Ascending aorta (tissue), 2 donors: ENCODE results near the gene CASQ2. TPM values are rescaled to one million over a fixed set of nuclear protein-coding genes. Genes with fewer than 3 reads are reported as not detected.
A peak's percentile ranks its signal among the peaks of the same experiment; 100 is the strongest.

Experiments used
- DNase-seq, 2 donors: peaks; one replicate each; pipeline ENCODE4 v3.0.0-alpha.2; 2019; ENCODE audit warnings: low spot score in 2 of 2
- H3K27ac ChIP-seq, 2 donors: fragments of 200-600 bp; sonication (generic); one replicate each; pipeline ENCODE4 v1.5.1; 2016 to 2017; ENCODE audit warnings: mild to moderate bottlenecking in 1 of 2
- H3K27me3 ChIP-seq: fragments of 200-600 bp; sonication (generic); one replicate; pipeline ENCODE4 v1.5.1; 2017
- H3K36me3 ChIP-seq, 2 donors: fragments of 200-600 bp; sonication (generic); one replicate each; pipeline ENCODE4 v1.5.1; 2016
- H3K4me1 ChIP-seq, 2 donors: fragments of 200-600 bp; sonication (generic); one replicate each; pipeline ENCODE4 v1.5.1; 2016 to 2017; ENCODE audit warnings: mild to moderate bottlenecking in 1 of 2
- H3K4me3 ChIP-seq, 2 donors: fragments of 200-600 bp; sonication (generic); one replicate each; pipeline ENCODE4 v1.5.1; 2016 to 2017; ENCODE audit warnings: mild to moderate bottlenecking in 1 of 2
- H3K9me3 ChIP-seq, 2 donors: fragments of 200-600 bp; sonication (generic); one replicate each; pipeline ENCODE4 v1.5.1; 2016
- CTCF ChIP-seq, 3 experiments: fragments of 200-600 bp in 2 of 3; fragments of 450-650 bp in 1 of 3; sonication (generic) in 2 of 3; IDR thresholded peaks; one replicate each; pipeline ENCODE4 v1.5.1; 2016 to 2019; ENCODE audit warnings: antibody characterized with exemption in 3 of 3, mild to moderate bottlenecking in 1 of 3, moderate library complexity in 1 of 3
- intact Hi-C: fragments of 100-400 bp; cut with DNase I; formaldehyde crosslinking; loops from one replicate; pipeline ENCODE4 v1.15.1; 2023
- total RNA-seq: library from RNA; depleted of rRNA; stranded (reverse); fragments of >200 nt; gene quantifications from one replicate; pipeline ENCODE4 v1.1.0, GENCODE V29; 2016

CASQ2 gene
- total RNA-seq, 1 donor from 2014 or later = 3.8 TPM

GRCh38 chr1:115669002-115669673 is 99.4 kb downstream of the CASQ2 start:
- no peaks in the 10 kb centered on the region for H3K27me3 ChIP-seq
- peaks cover 4 to 15% of the 10 kb centered on the region in 2 donors for H3K36me3 ChIP-seq
- no peak for DNase-seq
- no peak for TF ChIP-seq CTCF (IDR thresholded peaks at IDR 0.05)
- H3K4me3 ChIP-seq = no peak overlapping the region
- H3K9me3 ChIP-seq = no peaks in the 10 kb centered on the region
- no peak overlapping the region for H3K27ac ChIP-seq
- intact Hi-C loops = no loop called here
- H3K4me1 ChIP-seq = peaks cover 0 to 9% of the 10 kb centered on the region in 2 donors

- intact Hi-C loops = no loop called here
- Histone ChIP-seq H3K4me3 (no peak overlapping the region), H3K27me3 (no peaks in the 10 kb centered on the region), H3K36me3 (peaks cover 10 to 19% of the 10 kb centered on the region in 2 donors), H3K27ac (no peak overlapping the region), H3K9me3 (no peaks in the 10 kb centered on the region), H3K4me1 (peaks cover 0 to 9% of the 10 kb centered on the region in 2 donors)
- no peak for TF ChIP-seq CTCF (IDR thresholded peaks at IDR 0.05)
- no peak for DNase-seq
Measured at GRCh38 chr1:115668579-115668978, 99.9 kb downstream of the CASQ2 start.

- intact Hi-C loops = no loop called here
- no peak for TF ChIP-seq CTCF (IDR thresholded peaks at IDR 0.05)
- no peaks in the 10 kb centered on the region for H3K27me3 ChIP-seq
- DNase-seq = no peak
- H3K27ac ChIP-seq = peak overlapping the region; percentile 57 to 74
- H3K9me3 ChIP-seq = no peaks in the 10 kb centered on the region
- H3K36me3 ChIP-seq = peaks cover 12 to 26% of the 10 kb centered on the region in 2 donors
- H3K4me3 ChIP-seq = no peak overlapping the region
- H3K4me1 ChIP-seq = peaks cover 0 to 9% of the 10 kb centered on the region in 2 donors
Measured at GRCh38 chr1:115666702-115667101, 101.8 kb downstream of the CASQ2 start.

GRCh38 chr1:115666206-115666605 is 102.3 kb downstream of the CASQ2 start:
- intact Hi-C loops = no loop called here
- TF ChIP-seq CTCF (IDR thresholded peaks at IDR 0.05) = no peak
- peaks cover 12 to 24% of the 10 kb centered on the region in 2 donors for H3K36me3 ChIP-seq
- H3K27me3 ChIP-seq = no peaks in the 10 kb centered on the region
- no peaks in the 10 kb centered on the region for H3K9me3 ChIP-seq
- H3K27ac ChIP-seq = peak overlapping the region; percentile 57 to 74
- DNase-seq = no peak
- H3K4me1 ChIP-seq = peaks cover 0 to 9% of the 10 kb centered on the region in 2 donors
- H3K4me3 ChIP-seq = no peak overlapping the region

- H3K27ac ChIP-seq = no peak overlapping the region
- DNase-seq = no peak
- peaks cover 0 to 9% of the 10 kb centered on the region in 2 donors for H3K4me1 ChIP-seq
- no peak for TF ChIP-seq CTCF (IDR thresholded peaks at IDR 0.05)
- no peak overlapping the region for H3K4me3 ChIP-seq
- no peaks in the 10 kb centered on the region for H3K27me3 ChIP-seq
- H3K9me3 ChIP-seq = no peaks in the 10 kb centered on the region
- peaks cover 15 to 30% of the 10 kb centered on the region in 2 donors for H3K36me3 ChIP-seq
- intact Hi-C loops = no loop called here
Measured at GRCh38 chr1:115665319-115666096, 103.0 kb downstream of the CASQ2 start.
